ENCODE measurements around the gene TIGD3. TPM values are rescaled to one million over a fixed set of nuclear protein-coding genes. Genes with fewer than 3 reads are reported as not detected.

TIGD3 gene
- total and polyA plus RNA-seq, 9 of the 15 experiments (the other 6 are each of a cell fraction or from before 2014, with no cell fraction given) = 0.06 to 1.3 (median 0.56) TPM

DNA sequence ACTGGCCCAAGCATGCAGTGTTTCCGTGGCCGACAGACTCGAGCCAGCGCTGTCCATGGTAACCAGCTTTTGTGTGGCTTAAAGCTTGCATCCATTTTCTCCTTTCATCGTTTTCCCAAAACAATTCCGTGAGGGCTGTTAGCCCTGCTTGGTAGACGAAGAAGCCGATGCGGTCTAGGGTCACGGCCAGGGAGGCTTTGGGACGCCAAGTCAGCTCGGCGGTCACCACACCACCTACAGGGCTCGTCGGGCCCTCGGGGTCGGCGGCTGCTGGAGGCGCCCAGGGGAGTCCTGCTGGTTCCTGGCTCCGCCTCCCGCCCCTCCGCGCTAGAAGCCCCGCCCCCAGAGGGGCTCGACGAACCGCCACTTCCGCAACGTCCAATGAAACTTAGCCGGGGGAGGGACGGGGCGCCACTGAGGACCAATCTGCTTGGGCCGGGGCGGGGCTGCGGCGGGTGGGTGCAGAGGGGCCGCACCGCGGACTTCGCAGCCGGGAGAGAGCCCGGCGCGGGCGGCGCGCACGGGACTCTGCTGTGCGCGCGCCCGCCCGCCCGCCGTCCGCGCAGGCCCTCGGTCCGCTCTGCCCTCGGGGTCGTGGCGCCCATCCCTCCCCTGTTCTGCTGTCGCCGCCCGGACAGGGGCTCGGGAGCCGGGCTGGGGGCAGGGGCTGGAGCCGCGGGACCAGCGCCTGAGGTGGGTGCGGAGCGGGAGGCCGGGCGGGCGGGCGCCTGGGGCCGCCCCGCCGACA is at the start of gene TIGD3 (continued):
- TF ChIP-seq, protein P1, sequence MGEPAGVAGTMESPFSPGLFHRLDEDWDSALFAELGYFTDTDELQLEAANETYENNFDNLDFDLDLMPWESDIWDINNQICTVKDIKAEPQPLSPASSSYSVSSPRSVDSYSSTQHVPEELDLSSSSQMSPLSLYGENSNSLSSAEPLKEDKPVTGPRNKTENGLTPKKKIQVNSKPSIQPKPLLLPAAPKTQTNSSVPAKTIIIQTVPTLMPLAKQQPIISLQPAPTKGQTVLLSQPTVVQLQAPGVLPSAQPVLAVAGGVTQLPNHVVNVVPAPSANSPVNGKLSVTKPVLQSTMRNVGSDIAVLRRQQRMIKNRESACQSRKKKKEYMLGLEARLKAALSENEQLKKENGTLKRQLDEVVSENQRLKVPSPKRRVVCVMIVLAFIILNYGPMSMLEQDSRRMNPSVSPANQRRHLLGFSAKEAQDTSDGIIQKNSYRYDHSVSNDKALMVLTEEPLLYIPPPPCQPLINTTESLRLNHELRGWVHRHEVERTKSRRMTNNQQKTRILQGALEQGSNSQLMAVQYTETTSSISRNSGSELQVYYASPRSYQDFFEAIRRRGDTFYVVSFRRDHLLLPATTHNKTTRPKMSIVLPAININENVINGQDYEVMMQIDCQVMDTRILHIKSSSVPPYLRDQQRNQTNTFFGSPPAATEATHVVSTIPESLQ (CRISPR knock-in tag; IDR thresholded peaks at IDR 0.05) = no peak
- TF ChIP-seq, protein P2, sequence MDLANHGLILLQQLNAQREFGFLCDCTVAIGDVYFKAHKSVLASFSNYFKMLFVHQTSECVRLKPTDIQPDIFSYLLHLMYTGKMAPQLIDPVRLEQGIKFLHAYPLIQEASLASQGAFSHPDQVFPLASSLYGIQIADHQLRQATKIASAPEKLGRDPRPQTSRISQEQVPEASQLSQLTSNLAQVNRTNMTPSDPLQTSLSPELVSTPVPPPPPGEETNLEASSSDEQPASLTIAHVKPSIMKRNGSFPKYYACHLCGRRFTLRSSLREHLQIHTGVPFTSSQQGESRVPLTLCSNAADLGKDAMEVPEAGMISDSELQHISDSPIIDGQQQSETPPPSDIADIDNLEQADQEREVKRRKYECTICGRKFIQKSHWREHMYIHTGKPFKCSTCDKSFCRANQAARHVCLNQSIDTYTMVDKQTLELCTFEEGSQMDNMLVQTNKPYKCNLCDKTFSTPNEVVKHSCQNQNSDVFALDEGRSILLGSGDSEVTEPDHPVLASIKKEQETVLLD (IDR thresholded peaks at IDR 0.05) = no peak
- TF ChIP-seq, protein P3, sequence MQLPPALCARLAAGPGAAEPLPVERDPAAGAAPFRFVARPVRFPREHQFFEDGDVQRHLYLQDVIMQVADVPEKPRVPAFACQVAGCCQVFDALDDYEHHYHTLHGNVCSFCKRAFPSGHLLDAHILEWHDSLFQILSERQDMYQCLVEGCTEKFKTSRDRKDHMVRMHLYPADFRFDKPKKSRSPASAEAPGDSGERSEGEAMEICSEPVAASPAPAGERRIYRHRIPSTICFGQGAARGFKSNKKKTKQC (CRISPR knock-in tag; IDR thresholded peaks at IDR 0.05) = no peak; the same call in none of the 2 replicates
- TF ChIP-seq KAT7 (CRISPR knock-in tag; IDR thresholded peaks at IDR 0.05; ENCODE audit: borderline replicate concordance) (no peak), NBN (IDR thresholded peaks at IDR 0.05; ENCODE audit: low read depth) (no peak), EHMT2 (IDR thresholded peaks at IDR 0.05) (peak; percentile 94), HLTF (IDR thresholded peaks at IDR 0.05) (no peak), POLR2G (IDR thresholded peaks at IDR 0.05; ENCODE audit: low read depth, low read length) (peak; percentile 88), ZNF695 (CRISPR knock-in tag; IDR thresholded peaks at IDR 0.05) (no peak), TAF7 (tag; IDR thresholded peaks at IDR 0.05) (no peak), BRD9 (IDR thresholded peaks at IDR 0.05; ENCODE audit: low read depth, partially characterized antibody) (no peak), ZNF644 (tag; IDR thresholded peaks at IDR 0.05; ENCODE audit: low read depth) (no peak), E2F3 (CRISPR knock-in tag; IDR thresholded peaks at IDR 0.05) (no peak), EGR1 (conservative IDR thresholded peaks at IDR 0.05) (no peak), ZNF121 (CRISPR knock-in tag; conservative IDR thresholded peaks at IDR 0.05) (no peak), TEAD2 (tag; IDR thresholded peaks at IDR 0.05) (no peak), HEY1 (CRISPR knock-in tag; IDR thresholded peaks at IDR 0.05; ENCODE audit: borderline replicate concordance) (no peak), RFX5 (IDR thresholded peaks at IDR 0.05; ENCODE audit: low read depth, low read length) (no peak), CEBPG (CRISPR knock-in tag; IDR thresholded peaks at IDR 0.05) (no peak), CEBPG (tag; conservative IDR thresholded peaks at IDR 0.05 in 1 of 2, IDR thresholded peaks at IDR 0.05 in 1 of 2) (no peak), CBX5 (IDR thresholded peaks at IDR 0.05; ENCODE audit: borderline replicate concordance, low read depth) (no peak), RBBP5 (IDR thresholded peaks at IDR 0.05; ENCODE audit: borderline replicate concordance, insufficient read depth, low read length, poor library complexity, severe bottlenecking) (peak; percentile 40), HNRNPL (IDR thresholded peaks at IDR 0.05; ENCODE audit: low read depth, low read length) (no peak)
- TF ChIP-seq, protein P4, sequence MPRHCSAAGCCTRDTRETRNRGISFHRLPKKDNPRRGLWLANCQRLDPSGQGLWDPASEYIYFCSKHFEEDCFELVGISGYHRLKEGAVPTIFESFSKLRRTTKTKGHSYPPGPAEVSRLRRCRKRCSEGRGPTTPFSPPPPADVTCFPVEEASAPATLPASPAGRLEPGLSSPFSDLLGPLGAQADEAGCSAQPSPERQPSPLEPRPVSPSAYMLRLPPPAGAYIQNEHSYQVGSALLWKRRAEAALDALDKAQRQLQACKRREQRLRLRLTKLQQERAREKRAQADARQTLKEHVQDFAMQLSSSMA (CRISPR knock-in tag; IDR thresholded peaks at IDR 0.05) = 0 out of 2 replicates have a peak, but pooled peaks have one; percentile 20
